Measurements from ENCODE around the gene DPP9.

- TF ChIP-seq POLR2AphosphoS5 (IDR thresholded peaks at IDR 0.05; ENCODE audit: insufficient read depth in 1 of 2, low read depth in 1 of 2), result no peak
- TF ChIP-seq CTCF (IDR thresholded peaks at IDR 0.05), result no peak
Observed at GRCh38 chr19:4660993-4661392, 62.6 kb downstream of the DPP9 start.
